Sigmoid colon (tissue), 4 donors: ENCODE results near the gene PVRIG.

Experiments used
- CTCF ChIP-seq, 4 experiments: fragments of 450-650 bp in 3 of 4; fragments of 200-600 bp in 1 of 4; IDR thresholded peaks; one replicate each; pipeline ENCODE4 v1.5.1; 2016 to 2019; ENCODE audit warnings: antibody characterized with exemption in 4 of 4, mild to moderate bottlenecking in 3 of 4, moderate library complexity in 2 of 4
- EP300 ChIP-seq, 4 donors: sonication (generic); formaldehyde crosslinking; IDR thresholded peaks; one replicate each; pipeline ENCODE4 v1.6.1; 2017; ENCODE audit warnings: antibody characterized with exemption in 4 of 4
- POLR2A ChIP-seq, 2 donors: fragments of 450-650 bp; IDR thresholded peaks; one replicate each; pipeline ENCODE4 v1.6.1; 2016; ENCODE audit warnings: antibody characterized with exemption in 2 of 2, mild to moderate bottlenecking in 2 of 2, moderate library complexity in 2 of 2

GRCh38 chr7:100200693-100201092 lies 19.1 kb upstream of the PVRIG start:
- TF ChIP-seq CTCF (IDR thresholded peaks at IDR 0.05) (no peak), POLR2A (IDR thresholded peaks at IDR 0.05) (no peak), EP300 (IDR thresholded peaks at IDR 0.05) (no peak)
